ENCODE data around the gene INCA1. TPM values are rescaled to one million over a fixed set of nuclear protein-coding genes. Genes with fewer than 3 reads are reported as not detected.

INCA1 gene
- polyA plus RNA-seq, 1 of the 3 experiments (the other 2 are of a cell fraction), result 1.2 TPM

DNA sequence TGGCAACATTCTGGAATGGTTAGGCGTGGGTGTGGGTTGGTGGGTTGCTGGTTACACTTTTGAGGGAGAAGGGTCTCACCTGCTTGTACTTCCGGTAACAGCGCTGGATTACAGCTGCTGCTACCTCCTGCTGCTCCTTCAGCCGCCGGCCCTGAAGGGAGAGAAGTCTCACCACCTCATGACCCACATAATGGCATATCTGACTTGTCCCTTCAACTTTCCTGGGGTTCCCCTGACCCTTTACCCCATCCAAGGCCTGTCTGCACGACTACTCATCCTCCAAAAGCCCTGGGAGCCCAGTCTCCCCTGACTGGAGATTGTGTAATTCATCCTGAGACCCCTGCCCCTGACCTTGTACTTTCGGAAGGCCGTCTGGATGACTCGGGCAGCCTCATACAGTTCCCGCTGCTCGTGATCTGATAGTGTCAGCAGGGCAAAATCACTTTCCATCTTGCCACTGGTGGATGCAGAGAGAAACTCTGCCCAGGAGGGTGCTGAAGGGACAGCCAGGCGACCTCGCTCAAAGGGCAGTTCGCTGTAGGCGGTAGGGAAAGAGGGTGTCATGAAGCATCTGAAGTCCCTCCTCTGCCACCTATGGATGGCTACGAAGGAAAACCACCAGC is 27.7 kb downstream of the INCA1 start:
- H3K9ac ChIP-seq, result peak overlapping the region; percentile 77; the same call in 1 of the 2 replicates
- H3K4me1 ChIP-seq (ENCODE audit: control insufficient read depth in 1 of 2, insufficient read depth in 2 of 2, low read depth in 1 of 2, low read length in 1 of 2), result peaks cover 16 to 24% of the 10 kb centered on the region in 2 experiments; a peak in 3 of 4 replicates
- no peak overlapping the region for H2AFZ ChIP-seq (ENCODE audit: low read depth)
- DNase-seq, result no peak
- peaks cover 45% of the 10 kb centered on the region for H3K79me2 ChIP-seq (ENCODE audit: insufficient read depth)
- no peaks in the 10 kb centered on the region for H4K20me1 ChIP-seq (ENCODE audit: insufficient read depth)
- no peak for TF ChIP-seq RFX5 (IDR thresholded peaks at IDR 0.05; ENCODE audit: low read length)
- TF ChIP-seq REST (IDR thresholded peaks at IDR 0.05; ENCODE audit: low read depth, low read length), result peak; percentile 77
- no peaks in the 10 kb centered on the region for H3K9me3 ChIP-seq
- peak overlapping the region; percentile 59 to 72; a peak in 3 of 4 replicates for H3K4me3 ChIP-seq (ENCODE audit: low read depth in 2 of 2, low read length in 1 of 2)
- H3K9me2 ChIP-seq, result no peaks in the 10 kb centered on the region
- H3K4me2 ChIP-seq, result peak overlapping the region; percentile 97
- H3F3A ChIP-seq (replicated peaks; ENCODE audit: insufficient read depth), result peaks cover 21% of the 10 kb centered on the region
- peaks cover 18 to 22% of the 10 kb centered on the region in 2 experiments for H3K36me3 ChIP-seq (replicated peaks in 1 of 2; ENCODE audit: control insufficient read depth in 1 of 2, insufficient read depth in 2 of 2, low read length in 1 of 2)
- CTCF ChIA-PET, result interaction anchor here (0.7 to 6.6 kb wide), 8 partner anchors 10 to 93 kb away, joined by 3 to 52 read pairs (median 4); partner anchors contain the start of genes CAMTA2, CHRNE, SLC25A11 and SLC52A1
- H3K27ac ChIP-seq (ENCODE audit: low read depth in 2 of 2, low read length in 1 of 2), result peak overlapping the region; percentile 93 to 96
- H3K27me3 ChIP-seq (ENCODE audit: insufficient read depth), result no peaks in the 10 kb centered on the region
- POLR2A ChIA-PET, result interaction anchor here (0.6 to 4.2 kb wide), 7 partner anchors 17 to 61 kb away, joined by 3 to 56 read pairs (median 3); partner anchors contain the start of genes ENO3, INCA1, KIF1C and PFN1
- WGBS (ENCODE audit: low lambda C conversion rate), result 93% methylated on average over 16 of the region's 16 CpGs

DNA sequence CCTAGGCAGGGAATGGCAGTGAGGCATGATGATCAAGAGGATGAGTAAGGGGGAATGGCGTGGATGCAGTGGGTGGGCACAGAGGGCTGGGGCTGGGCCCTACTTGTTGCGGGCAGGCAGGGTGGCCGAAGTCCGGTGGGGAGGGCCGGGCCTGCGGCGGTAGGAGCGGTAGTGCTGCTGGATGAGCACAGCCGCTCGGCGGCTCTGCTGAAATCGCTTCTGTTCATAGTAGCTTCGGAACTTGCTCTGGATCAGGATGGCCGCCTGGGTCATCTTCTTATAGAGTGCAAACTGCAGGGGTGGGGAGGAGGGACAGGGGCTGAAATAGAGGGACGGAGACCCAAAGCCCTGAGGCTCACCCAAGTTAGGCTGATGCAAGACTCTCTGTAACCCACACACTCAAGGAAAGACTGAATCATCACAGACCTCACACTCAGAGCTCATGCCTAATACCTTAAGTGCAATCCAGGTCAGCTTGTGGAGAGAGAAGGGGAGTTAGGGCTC is 28.2 kb downstream of the INCA1 start:
- peak overlapping the region; percentile 97 for H3K4me2 ChIP-seq
- peak; percentile 48 for DNase-seq
- H3K9me2 ChIP-seq, result no peaks in the 10 kb centered on the region
- no peaks in the 10 kb centered on the region for H3K9me3 ChIP-seq
- POLR2A ChIA-PET, result interaction anchor here (0.6 to 4.2 kb wide), 5 partner anchors 16 to 60 kb away, joined by 3 to 56 read pairs (median 32); partner anchors contain the start of genes ENO3, INCA1, KIF1C and PFN1
- WGBS (ENCODE audit: low lambda C conversion rate), result 33% methylated on average over 9 of the region's 15 CpGs
- no peak overlapping the region for H2AFZ ChIP-seq (ENCODE audit: low read depth)
- peak overlapping the region; percentile 59 to 72 for H3K4me3 ChIP-seq (ENCODE audit: low read depth in 2 of 2, low read length in 1 of 2)
- CTCF ChIA-PET, result interaction anchor here (0.8 to 6.6 kb wide), 8 partner anchors 11 to 66 kb away, joined by 3 to 52 read pairs (median 4); partner anchors contain the start of genes CAMTA2, CHRNE, ENO3 and SLC25A11
- H3K27me3 ChIP-seq (ENCODE audit: insufficient read depth), result no peaks in the 10 kb centered on the region
- no peaks in the 10 kb centered on the region for H4K20me1 ChIP-seq (ENCODE audit: insufficient read depth)
- peaks cover 21% of the 10 kb centered on the region for H3F3A ChIP-seq (replicated peaks; ENCODE audit: insufficient read depth)
- H3K36me3 ChIP-seq (replicated peaks in 1 of 2; ENCODE audit: control insufficient read depth in 1 of 2, insufficient read depth in 2 of 2, low read length in 1 of 2), result peaks cover 17 to 18% of the 10 kb centered on the region in 2 experiments
- no peak for TF ChIP-seq MXI1 (IDR thresholded peaks at IDR 0.05; ENCODE audit: low read depth, low read length)
- TF ChIP-seq MAX (IDR thresholded peaks at IDR 0.05; ENCODE audit: low read depth), result peak; percentile 49; the same call in 1 of the 2 replicates
- peak overlapping the region; percentile 77 for H3K9ac ChIP-seq
- H3K79me2 ChIP-seq (ENCODE audit: insufficient read depth), result peaks cover 45% of the 10 kb centered on the region
- H3K4me1 ChIP-seq (ENCODE audit: control insufficient read depth in 1 of 2, insufficient read depth in 2 of 2, low read depth in 1 of 2, low read length in 1 of 2), result peaks cover 16 to 24% of the 10 kb centered on the region in 2 experiments; a peak in 3 of 4 replicates
- peak overlapping the region; percentile 93 to 96 for H3K27ac ChIP-seq (ENCODE audit: low read depth in 2 of 2, low read length in 1 of 2)
